ENCODE results near the gene CTBP2. TPM values are rescaled to one million over a fixed set of nuclear protein-coding genes. Genes with fewer than 3 reads are reported as not detected.

Gene CTBP2
- total RNA-seq, 1 experiment from 2014 or later, result 67.8 TPM

- H3K4me3 ChIP-seq, result no peak overlapping the region
- no peaks in the 10 kb centered on the region for H3K27me3 ChIP-seq
- H3K4me1 ChIP-seq, result peaks cover 4% of the 10 kb centered on the region; the same call in 1 of the 2 replicates
- no peak for DNase-seq
- H3K36me3 ChIP-seq, result peaks cover 10% of the 10 kb centered on the region; the same call in 1 of the 2 replicates
- no peaks in the 10 kb centered on the region for H3K9me3 ChIP-seq (replicated peaks)
- H3K27ac ChIP-seq, result no peak overlapping the region
These were observed 157.8 kb downstream of the CTBP2 start for GRCh38 chr10:125002423-125003145.

- Histone ChIP-seq H3K9me3 (replicated peaks) (no peaks in the 10 kb centered on the region), H3K4me1 (peaks cover 4% of the 10 kb centered on the region; the same call in 1 of the 2 replicates), H3K27me3 (no peaks in the 10 kb centered on the region), H3K4me3 (no peak overlapping the region), H3K36me3 (peaks cover 10% of the 10 kb centered on the region; the same call in 1 of the 2 replicates), H3K27ac (no peak overlapping the region)
- DNase-seq, result no peak
These were observed 158.3 kb downstream of the CTBP2 start for GRCh38 chr10:125002047-125002422.

GRCh38 chr10:125001313-125002046 lies 158.9 kb downstream of the CTBP2 start:
- Histone ChIP-seq H3K9me3 (replicated peaks) (no peaks in the 10 kb centered on the region), H3K4me3 (no peak overlapping the region), H3K36me3 (peaks cover 13% of the 10 kb centered on the region; the same call in 1 of the 2 replicates), H3K27ac (peak overlapping the region; percentile 44; the same call in 1 of the 2 replicates), H3K4me1 (peaks cover 4% of the 10 kb centered on the region; the same call in 1 of the 2 replicates), H3K27me3 (no peaks in the 10 kb centered on the region)
- DNase-seq, result peak; percentile 27 to 40

- Histone ChIP-seq H3K27ac (peak overlapping the region; percentile 44; the same call in 1 of the 2 replicates), H3K36me3 (peaks cover 13% of the 10 kb centered on the region; the same call in 1 of the 2 replicates), H3K27me3 (no peaks in the 10 kb centered on the region), H3K4me3 (no peak overlapping the region), H3K9me3 (replicated peaks) (no peaks in the 10 kb centered on the region), H3K4me1 (peaks cover 4% of the 10 kb centered on the region; the same call in 1 of the 2 replicates)
- DNase-seq, result peak; percentile 28 to 41
These were observed 159.7 kb downstream of the CTBP2 start for GRCh38 chr10:125000366-125001312.

- peaks cover 4% of the 10 kb centered on the region; the same call in 1 of the 2 replicates for H3K4me1 ChIP-seq
- H3K36me3 ChIP-seq, result peaks cover 13% of the 10 kb centered on the region; the same call in 1 of the 2 replicates
- peak in 1 of 2 experiments; percentile 1 for DNase-seq
- H3K4me3 ChIP-seq, result no peak overlapping the region
- H3K27me3 ChIP-seq, result no peaks in the 10 kb centered on the region
- H3K9me3 ChIP-seq (replicated peaks), result no peaks in the 10 kb centered on the region
- no peak overlapping the region for H3K27ac ChIP-seq
These were observed 160.7 kb downstream of the CTBP2 start for GRCh38 chr10:124999433-125000365.

GRCh38 chr10:124998624-124999291 lies 161.6 kb downstream of the CTBP2 start:
- no peaks in the 10 kb centered on the region for H3K9me3 ChIP-seq (replicated peaks)
- H3K36me3 ChIP-seq, result peaks cover 14% of the 10 kb centered on the region
- no peak overlapping the region for H3K27ac ChIP-seq
- peaks cover 4% of the 10 kb centered on the region; the same call in 1 of the 2 replicates for H3K4me1 ChIP-seq
- no peaks in the 10 kb centered on the region for H3K27me3 ChIP-seq
- DNase-seq, result peak in 1 of 2 experiments; percentile 1
- H3K4me3 ChIP-seq, result no peak overlapping the region

DNA sequence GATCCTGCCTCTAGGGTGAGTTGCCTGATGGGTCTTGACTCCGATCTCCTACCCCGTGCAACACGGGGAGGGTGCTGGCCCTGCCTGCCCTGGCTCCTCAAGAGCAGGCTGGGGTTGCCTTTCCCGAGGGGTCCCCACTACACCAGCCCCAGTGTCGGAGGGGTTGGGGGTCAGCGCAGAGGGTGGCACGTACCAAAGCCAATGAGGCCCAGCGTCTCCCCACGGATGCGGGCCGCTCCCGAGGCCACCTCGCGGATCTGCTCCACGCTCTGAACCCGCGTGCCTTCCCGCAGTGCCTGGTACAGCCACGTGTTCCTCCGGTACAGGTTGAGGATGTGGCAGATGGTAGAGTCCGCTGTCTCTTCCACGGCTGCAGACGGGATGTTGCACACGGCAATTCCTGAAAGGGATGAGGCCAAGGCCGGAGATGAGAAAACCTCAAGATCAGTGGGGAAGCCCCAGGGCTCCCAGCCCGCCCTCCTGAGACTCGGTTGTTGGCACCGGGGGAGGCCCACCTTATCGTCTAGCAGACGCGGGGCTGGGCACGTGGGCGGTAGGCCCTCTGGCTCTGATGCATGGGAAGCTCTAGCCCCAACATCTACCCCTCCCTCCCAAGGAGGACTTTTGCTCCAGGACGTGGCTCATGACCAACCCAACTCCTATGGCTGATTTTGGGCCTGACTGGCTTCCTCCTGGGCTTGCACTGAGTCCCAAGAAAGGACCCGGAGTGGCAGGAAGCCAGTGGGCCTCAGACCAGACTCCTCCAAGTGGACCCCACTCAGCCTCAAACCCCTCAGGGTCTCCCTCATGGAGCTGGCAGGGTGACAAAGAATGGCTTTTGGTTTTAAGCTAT lies 162.4 kb downstream of the CTBP2 start:
- peaks cover 17% of the 10 kb centered on the region for H3K36me3 ChIP-seq
- H3K27ac ChIP-seq, result no peak overlapping the region
- no peaks in the 10 kb centered on the region for H3K27me3 ChIP-seq
- H3K4me1 ChIP-seq, result peaks cover 4% of the 10 kb centered on the region; the same call in 1 of the 2 replicates
- DNase-seq, result peak in 1 of 2 experiments; percentile 2
- no peaks in the 10 kb centered on the region for H3K9me3 ChIP-seq (replicated peaks)
- H3K4me3 ChIP-seq, result no peak overlapping the region

GRCh38 chr10:124997306-124997705 lies 163.1 kb downstream of the CTBP2 start:
- no peak overlapping the region for H3K4me3 ChIP-seq
- H3K9me3 ChIP-seq (replicated peaks), result no peaks in the 10 kb centered on the region
- peaks cover 23% of the 10 kb centered on the region for H3K36me3 ChIP-seq
- H3K4me1 ChIP-seq, result peaks cover 4% of the 10 kb centered on the region; the same call in 1 of the 2 replicates
- H3K27ac ChIP-seq, result no peak overlapping the region
- no peak for DNase-seq
- no peaks in the 10 kb centered on the region for H3K27me3 ChIP-seq

DNA sequence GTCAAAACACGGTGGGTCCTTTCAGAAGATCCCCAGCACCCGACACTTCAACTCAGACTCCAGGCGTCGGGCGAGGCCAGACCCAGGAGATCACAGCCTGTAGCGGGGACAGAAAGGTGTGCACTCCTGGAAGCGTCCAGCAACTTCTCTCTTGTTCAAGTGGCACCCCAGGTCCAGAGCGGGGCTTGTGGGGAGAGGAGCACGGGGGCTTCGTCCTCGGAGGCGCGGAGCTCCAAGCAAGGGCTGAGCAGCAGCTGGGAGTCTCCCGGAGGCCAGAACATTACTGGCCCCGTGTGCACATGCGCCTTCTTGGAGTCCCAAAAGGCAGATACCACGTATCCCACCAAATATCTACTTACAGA lies 163.5 kb downstream of the CTBP2 start:
- Histone ChIP-seq H3K4me1 (peaks cover 4% of the 10 kb centered on the region; the same call in 1 of the 2 replicates), H3K4me3 (no peak overlapping the region), H3K27ac (no peak overlapping the region), H3K36me3 (peaks cover 26% of the 10 kb centered on the region), H3K27me3 (no peaks in the 10 kb centered on the region), H3K9me3 (replicated peaks) (no peaks in the 10 kb centered on the region)
- no peak for DNase-seq

DNA sequence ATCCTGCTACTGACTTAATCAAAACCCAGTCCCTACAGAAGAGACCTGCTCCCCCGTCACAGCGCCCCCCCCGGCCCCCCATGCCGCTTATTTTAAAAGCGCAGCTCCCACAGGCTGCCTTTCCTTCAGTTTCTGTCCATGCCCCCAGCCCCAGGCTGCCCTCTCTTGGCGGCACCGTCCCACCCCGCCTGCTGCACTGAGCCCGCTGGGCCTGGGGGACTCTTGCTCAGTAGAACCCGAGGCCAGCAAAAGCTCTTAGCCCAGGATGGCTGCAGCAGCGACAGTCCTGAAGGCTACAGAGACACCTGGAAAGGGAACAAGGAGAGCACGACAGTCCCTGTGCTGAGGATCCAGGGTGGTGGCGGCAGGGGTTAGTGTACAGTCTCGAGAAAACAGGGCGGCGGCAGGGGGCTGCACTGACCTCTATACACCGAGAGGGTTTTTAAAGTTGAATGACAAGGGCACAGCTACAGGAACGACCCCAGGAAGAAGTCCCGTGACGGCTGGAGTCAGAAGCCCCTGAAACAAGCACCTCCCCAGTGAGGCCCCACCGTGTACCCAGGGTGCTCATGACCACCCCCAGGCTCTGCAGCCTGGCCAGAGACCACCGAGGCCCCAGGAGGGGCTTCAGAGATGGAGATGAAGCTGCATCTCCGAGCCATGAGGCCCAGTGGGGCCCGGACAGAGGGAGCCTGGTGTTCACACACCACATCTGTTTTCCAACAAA lies 164.1 kb downstream of the CTBP2 start:
- Histone ChIP-seq H3K27ac (no peak overlapping the region), H3K4me1 (peaks cover 4% of the 10 kb centered on the region; the same call in 1 of the 2 replicates), H3K36me3 (peaks cover 31% of the 10 kb centered on the region), H3K9me3 (replicated peaks) (no peaks in the 10 kb centered on the region), H3K27me3 (no peaks in the 10 kb centered on the region), H3K4me3 (no peak overlapping the region)
- DNase-seq, result no peak

DNA sequence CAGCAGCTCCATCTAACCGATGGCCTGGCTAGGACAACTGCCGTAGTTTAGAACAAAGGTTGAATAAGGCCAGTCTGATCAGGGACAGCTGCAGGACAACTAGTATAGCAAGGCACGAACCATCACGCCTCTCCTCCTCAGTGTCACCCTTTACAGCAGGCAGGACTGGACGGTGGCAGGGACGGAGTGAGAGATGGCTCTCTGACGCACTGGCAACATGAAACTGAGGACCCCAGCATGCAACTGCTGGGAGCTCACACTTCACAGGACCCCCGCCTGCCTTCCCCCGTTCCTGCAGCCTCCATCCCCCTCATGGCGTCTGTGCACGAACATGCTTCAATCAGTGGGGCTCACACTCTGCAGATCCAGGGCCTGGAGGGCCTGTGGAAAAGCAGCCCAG lies 164.8 kb downstream of the CTBP2 start:
- no peak for DNase-seq
- Histone ChIP-seq H3K4me1 (no peaks in the 10 kb centered on the region; the same call in 1 of the 2 replicates), H3K4me3 (no peak overlapping the region), H3K27me3 (no peaks in the 10 kb centered on the region), H3K36me3 (peaks cover 38% of the 10 kb centered on the region), H3K9me3 (replicated peaks) (no peaks in the 10 kb centered on the region), H3K27ac (no peak overlapping the region)

Data from SJCRH30 (cell line).